ENCODE measurements around the gene CYTH3.
"Not testable (repeated sequence)": the region's sequence is repeated elsewhere in the genome, so short reads cannot be mapped to it uniquely, and the experiment has no call there.

The CYTH3 gene

DNA sequence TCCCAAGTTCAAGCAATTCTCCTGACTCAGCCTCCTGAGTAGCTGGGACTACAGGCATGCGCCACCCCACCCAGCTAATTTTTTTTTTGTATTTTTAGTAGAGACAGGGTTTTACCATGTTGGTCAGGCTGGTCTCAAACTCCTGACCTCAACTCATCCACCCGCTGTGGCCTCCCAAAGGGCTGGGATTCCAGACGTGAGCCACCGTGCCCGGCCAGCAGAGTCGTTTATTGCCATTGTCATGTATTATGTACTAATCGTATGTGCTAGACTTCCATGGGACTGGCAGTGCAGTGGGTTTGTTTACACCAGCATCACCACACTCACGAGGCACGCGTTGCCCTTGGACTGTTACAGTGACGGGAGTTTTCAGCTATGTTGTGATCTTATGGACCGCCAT lies 120.9 kb downstream of the CYTH3 start:
- not testable (repeated sequence) for DNase-seq (ENCODE audit: low spot score)

GRCh38 chr7:6149996-6150395 lies 122.4 kb downstream of the CYTH3 start:
- DNase-seq (ENCODE audit: low spot score), result no peak

DNA sequence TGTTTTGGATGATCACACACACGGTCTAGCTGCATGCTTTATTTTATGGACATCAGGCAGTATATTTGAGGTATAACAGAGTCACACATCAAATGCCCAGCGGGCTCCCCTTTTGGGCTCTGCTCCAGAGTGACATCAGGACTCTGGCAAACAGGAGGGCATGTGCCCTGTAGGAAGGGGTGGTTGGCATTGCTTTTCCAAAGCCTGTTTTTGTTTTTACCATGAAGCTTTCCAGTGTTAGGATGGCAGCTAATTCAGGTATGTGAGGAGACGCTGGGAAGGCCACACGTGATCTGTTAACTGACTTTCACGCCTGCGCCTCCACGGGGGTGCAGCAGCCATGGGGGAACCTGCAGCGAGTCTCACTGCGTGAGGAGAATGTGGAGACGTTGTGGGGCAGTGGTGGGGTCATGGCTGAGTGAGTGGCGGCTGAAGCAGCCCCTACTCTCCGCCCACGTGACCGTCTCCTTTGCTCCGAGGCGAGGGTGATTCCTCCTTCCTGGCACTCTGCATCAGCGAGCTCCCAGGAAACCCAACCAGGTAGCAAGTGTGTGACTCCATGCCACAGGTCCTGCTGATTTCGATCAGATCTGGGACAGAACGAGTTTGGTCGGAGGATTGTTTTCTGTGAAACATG lies 123.6 kb downstream of the CYTH3 start:
- DNase-seq (ENCODE audit: low spot score), result no peak

GRCh38 chr7:6147627-6148026 lies 124.8 kb downstream of the CYTH3 start:
- DNase-seq (ENCODE audit: low spot score), result no peak

- no peak for DNase-seq (ENCODE audit: low spot score)
Observed at GRCh38 chr7:6146666-6147065, 125.8 kb downstream of the CYTH3 start.

DNA sequence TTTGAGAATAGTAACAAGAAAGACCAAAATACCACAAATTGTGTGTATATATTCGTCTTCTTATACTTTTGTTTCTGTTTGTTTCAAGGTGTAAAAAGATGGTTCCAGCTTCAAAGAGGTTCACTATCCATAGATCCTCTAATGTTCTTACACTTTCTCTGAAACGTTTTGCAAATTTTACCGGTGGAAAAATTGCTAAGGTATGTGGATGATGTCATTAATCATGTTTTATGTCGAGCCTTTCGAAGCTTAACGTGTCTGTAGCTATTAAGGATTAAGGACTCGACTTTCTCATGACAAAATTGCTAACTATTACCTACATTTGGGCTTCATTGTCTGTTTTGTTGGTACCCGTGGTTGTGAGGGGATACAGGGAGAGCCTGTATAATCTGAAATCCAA lies 128.4 kb downstream of the CYTH3 start:
- DNase-seq (ENCODE audit: low spot score), result no peak

GRCh38 chr7:6142871-6143380 lies 129.5 kb downstream of the CYTH3 start:
- DNase-seq (ENCODE audit: low spot score), result no peak

DNA sequence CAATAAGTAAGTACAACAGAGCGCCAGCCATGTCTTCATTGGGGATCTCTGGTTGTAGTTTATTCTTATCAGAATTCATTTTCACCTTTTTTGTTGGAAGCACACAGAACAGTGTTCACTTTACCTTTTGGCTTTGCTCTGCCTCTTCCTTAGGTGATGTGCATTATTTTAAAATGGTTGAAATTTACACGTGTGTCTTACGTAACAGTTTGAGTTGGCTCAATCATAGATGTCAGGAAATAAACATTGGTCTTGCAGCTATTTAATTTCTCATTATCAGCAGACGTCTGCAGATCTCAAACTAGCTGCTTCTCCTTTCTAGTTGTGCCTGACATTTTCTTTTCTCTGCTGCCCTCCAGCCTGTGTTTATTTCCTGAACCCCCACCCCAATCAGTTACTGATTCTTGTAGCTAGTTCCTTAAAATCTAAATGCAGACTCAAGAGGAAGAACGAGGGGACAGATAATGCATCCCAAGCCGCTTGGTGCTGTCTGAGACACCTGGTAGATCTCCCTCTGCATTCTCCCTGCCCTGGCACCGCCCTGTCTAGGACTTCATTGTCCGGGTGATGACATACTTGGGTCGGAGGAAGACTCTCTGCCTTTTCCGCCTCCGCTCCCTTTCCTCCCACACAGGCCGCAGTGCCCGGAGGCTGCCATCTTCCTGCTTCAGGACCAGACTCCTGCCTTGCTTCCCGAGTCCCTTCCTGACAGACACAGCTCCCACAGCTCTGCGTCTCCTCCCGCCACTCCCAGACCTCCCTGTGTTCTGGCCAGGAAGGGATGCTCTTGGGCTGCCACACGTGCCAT lies 133.0 kb downstream of the CYTH3 start:
- DNase-seq (ENCODE audit: low spot score), result peak; percentile 33

GRCh38 chr7:6136475-6136874 lies 135.9 kb downstream of the CYTH3 start:
- no peak for DNase-seq (ENCODE audit: low spot score)

DNA sequence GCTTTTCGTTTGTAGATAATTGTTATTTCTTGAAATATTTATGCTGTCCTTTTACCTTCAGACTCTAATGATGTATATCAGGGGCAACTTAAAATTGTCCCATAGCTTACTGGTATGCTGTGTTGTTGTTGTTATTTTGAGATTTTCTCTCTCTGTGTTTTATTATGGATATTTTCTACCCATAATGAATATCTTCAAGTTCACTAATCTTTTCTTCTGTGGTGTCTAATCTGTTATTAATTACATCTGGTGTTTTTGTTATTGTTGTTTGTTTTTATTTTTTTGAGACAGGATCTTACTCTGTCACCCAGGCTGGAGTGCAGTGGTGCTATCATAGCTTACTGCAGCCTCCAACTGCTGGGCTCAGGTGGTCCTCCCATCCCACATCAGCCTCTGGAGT lies 139.2 kb downstream of the CYTH3 start:
- no peak for DNase-seq (ENCODE audit: low spot score)

GRCh38 chr7:6130007-6130587 lies 142.3 kb downstream of the CYTH3 start:
- DNase-seq (ENCODE audit: low spot score), result no peak

- no peak for DNase-seq (ENCODE audit: low spot score)
Observed at GRCh38 chr7:6128205-6128604, 144.2 kb downstream of the CYTH3 start.

DNA sequence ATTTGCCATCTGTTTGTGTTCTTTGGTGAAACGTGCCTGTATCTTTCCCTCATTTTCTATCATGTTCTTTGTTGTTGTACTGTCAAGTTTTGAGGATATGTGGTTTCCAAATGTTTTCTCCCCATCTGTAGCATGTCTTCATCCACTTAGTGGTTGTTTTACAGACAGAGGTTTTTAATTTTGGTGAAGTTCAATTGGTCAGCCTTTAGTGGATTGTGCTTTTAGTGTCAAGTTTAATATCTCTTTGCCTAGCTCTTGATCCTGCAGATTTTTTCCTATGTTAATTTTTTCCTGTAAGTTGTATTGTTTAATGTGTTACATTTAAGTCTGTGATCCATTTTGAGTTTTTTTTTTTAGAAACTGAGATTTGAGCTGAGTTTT lies 145.3 kb downstream of the CYTH3 start:
- DNase-seq (ENCODE audit: low spot score), result no peak

- DNase-seq (ENCODE audit: low spot score), result no peak
Observed at GRCh38 chr7:6123843-6124242, 148.6 kb downstream of the CYTH3 start.

- no peak for DNase-seq (ENCODE audit: low spot score)
Observed at GRCh38 chr7:6121141-6121540, 151.3 kb downstream of the CYTH3 start.

GRCh38 chr7:6117533-6117932 lies 154.9 kb downstream of the CYTH3 start:
- no peak for DNase-seq (ENCODE audit: low spot score)

DNA sequence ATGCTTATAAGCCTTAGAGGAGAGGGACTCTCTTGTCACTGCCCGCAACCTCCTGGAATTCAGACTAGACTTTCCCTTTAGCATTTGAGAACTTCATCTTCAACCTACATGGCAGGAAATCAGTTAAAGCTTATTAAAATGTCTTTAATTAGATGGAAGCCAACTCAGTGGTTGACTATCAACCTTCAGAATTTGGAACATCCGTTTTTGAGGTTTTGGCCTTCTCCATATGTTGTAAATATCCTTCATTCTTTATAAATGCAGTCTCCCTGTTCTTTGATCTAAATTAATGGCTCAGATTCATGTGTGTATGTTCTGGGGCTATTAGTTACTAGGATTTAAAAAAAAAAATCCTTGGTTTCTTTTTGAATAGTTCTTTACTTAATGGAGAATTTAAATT lies 156.2 kb downstream of the CYTH3 start:
- no peak for DNase-seq (ENCODE audit: low spot score)
